22Rv1 (cell line): ENCODE measurements around the gene SLX1A.

ENCODE experiments used
- CTCF ChIP-seq: fragments of 450-650 bp; IDR thresholded peaks from 2 replicates; pipeline ENCODE4 v1.5.1; 2017; ENCODE audit warnings: mild to moderate bottlenecking
- ZFX ChIP-seq: fragments of 450-650 bp; IDR thresholded peaks from 2 replicates; pipeline ENCODE4 v1.6.1; 2017; ENCODE audit warnings: antibody characterized with exemption, borderline replicate concordance

GRCh38 chr16:30144917-30145316 is 48.8 kb upstream of the SLX1A start:
- TF ChIP-seq CTCF (no peak), ZFX (no peak)
